Stimulated activated CD4-positive, alpha-beta T cell treated with anti-CD3 and anti-CD28 coated beads, Interleukin-2, amount 100 ng/mL, for 48 hours (primary cell): Measurements from ENCODE around the gene DDR1.
"Not testable (repeated sequence)": the region's sequence is repeated elsewhere in the genome, so short reads cannot be mapped to it uniquely, and the experiment has no call there.

Experiments used
- DNase-seq, 2 donors: peaks; one replicate each; pipeline ENCODE4 v3.0.0-alpha.2; 2020

DDR1 gene

GRCh38 chr6:30922447-30922852 is 38.1 kb downstream of the DDR1 start:
- DNase-seq: no peak

GRCh38 chr6:30924040-30924627 is 39.8 kb downstream of the DDR1 start:
- DNase-seq: not testable (repeated sequence)

- DNase-seq: no peak
These were observed 42.3 kb downstream of the DDR1 start for GRCh38 chr6:30926644-30927043.

- not testable (repeated sequence) for DNase-seq
These were observed 42.8 kb downstream of the DDR1 start for GRCh38 chr6:30927080-30927479.

- no peak for DNase-seq
These were observed 44.4 kb downstream of the DDR1 start for GRCh38 chr6:30928677-30929076.

GRCh38 chr6:30930506-30930905 is 46.2 kb downstream of the DDR1 start:
- DNase-seq: no peak

GRCh38 chr6:30931272-30931671 is 47.0 kb downstream of the DDR1 start:
- DNase-seq: no peak

GRCh38 chr6:30931969-30932645 is 47.8 kb downstream of the DDR1 start, which contains the start of gene SFTA2:
Gene SFTA2, minus strand, starts transcription at chr6:30932170. Its CDS starts 74 bp downstream, at chr6:30932096.
- DNase-seq: no peak

- DNase-seq: no peak
These were observed 48.5 kb downstream of the DDR1 start for GRCh38 chr6:30932665-30933365.

- DNase-seq: no peak
These were observed 50.7 kb downstream of the DDR1 start for GRCh38 chr6:30935018-30935417.

- no peak for DNase-seq
These were observed 52.9 kb downstream of the DDR1 start for GRCh38 chr6:30937265-30937664.

GRCh38 chr6:30938730-30939129 is 54.4 kb downstream of the DDR1 start:
- no peak for DNase-seq

GRCh38 chr6:30939473-30939872 is 55.2 kb downstream of the DDR1 start:
- no peak for DNase-seq

- DNase-seq: no peak
These were observed 56.2 kb downstream of the DDR1 start, which contains the start of gene MUCL3 for GRCh38 chr6:30940361-30940986. Gene MUCL3, plus strand, starts transcription at chr6:30940973. Its CDS starts 27 bp downstream, at chr6:30941000.

- no peak for DNase-seq
These were observed 58.2 kb downstream of the DDR1 start for GRCh38 chr6:30942338-30943060.

- no peak for DNase-seq
These were observed 59.7 kb downstream of the DDR1 start for GRCh38 chr6:30944051-30944450.

- no peak for DNase-seq
These were observed 61.0 kb downstream of the DDR1 start for GRCh38 chr6:30945281-30945680.

- DNase-seq: no peak
These were observed 62.9 kb downstream of the DDR1 start for GRCh38 chr6:30947231-30947630.

GRCh38 chr6:30948811-30949210 is 64.5 kb downstream of the DDR1 start:
- no peak for DNase-seq
